Measurements from ENCODE around the gene TBXAS1.

The TBXAS1 gene

DNA sequence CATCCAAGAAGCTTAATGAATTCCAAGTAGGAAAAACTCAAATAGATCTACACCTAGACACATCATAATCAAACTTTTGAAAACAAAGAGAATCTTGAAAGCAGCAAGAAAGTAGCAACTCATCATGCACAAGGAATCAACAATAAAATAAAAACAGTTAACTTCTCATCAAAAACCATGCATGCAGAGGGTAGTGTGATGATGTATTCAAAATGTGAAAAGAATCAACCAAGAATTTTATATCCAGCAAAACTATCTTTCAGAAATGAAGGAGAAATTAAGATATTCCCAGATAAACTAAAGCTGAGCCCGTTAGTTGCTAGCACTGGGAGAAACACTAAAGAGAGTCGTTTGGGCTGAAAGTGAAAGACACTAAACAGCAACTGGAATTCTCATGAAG is 238.0 kb downstream of the TBXAS1 start:
- Histone ChIP-seq H3K4me3 (no peak overlapping the region), H3K9ac (ENCODE audit: insufficient read length) (no peak overlapping the region), H3K9me3 (ENCODE audit: low read depth, low read length) (no peaks in the 10 kb centered on the region), H3K27ac (no peak overlapping the region), H3K36me3 (ENCODE audit: insufficient read depth, low read length) (no peaks in the 10 kb centered on the region)
- DNase-seq (ENCODE audit: low read depth, low spot score) = no peak
- TF ChIP-seq EZH2 (IDR thresholded peaks at IDR 0.05) (no peak), POLR2AphosphoS5 (IDR thresholded peaks at IDR 0.05; ENCODE audit: borderline replicate concordance, low read depth, low read length) (no peak), FOXP2 (optimal IDR thresholded peaks at IDR 0.05; ENCODE audit: control extremely low read depth, extremely low read length, insufficient read depth) (no peak)

DNA sequence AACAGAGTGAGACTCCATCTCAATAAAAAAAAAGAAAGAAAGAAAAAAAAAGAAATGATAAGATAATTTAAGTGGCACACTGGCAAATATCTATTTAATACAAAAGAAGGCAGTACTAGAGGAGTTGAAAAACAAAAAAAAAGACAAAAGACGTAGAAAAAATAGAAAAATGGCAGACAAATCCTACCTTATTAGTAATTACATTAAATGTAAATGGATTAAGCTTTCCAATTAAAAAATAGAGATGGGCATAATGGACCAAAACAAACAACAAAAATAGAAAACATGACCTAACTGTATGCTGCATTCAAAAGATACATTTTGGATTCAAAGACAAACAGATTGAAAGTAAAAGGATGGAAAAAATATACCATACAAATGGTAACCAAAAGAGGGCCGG is 239.0 kb downstream of the TBXAS1 start:
- no peaks in the 10 kb centered on the region for H3K36me3 ChIP-seq (ENCODE audit: insufficient read depth, low read length)
- H3K4me3 ChIP-seq = no peak overlapping the region
- H3K9ac ChIP-seq (ENCODE audit: insufficient read length) = no peak overlapping the region
- no peak for DNase-seq (ENCODE audit: low read depth, low spot score)
- no peak for TF ChIP-seq POLR2AphosphoS5 (IDR thresholded peaks at IDR 0.05; ENCODE audit: borderline replicate concordance, low read depth, low read length)
- TF ChIP-seq FOXP2 (optimal IDR thresholded peaks at IDR 0.05; ENCODE audit: control extremely low read depth, extremely low read length, insufficient read depth) = no peak
- TF ChIP-seq EZH2 (IDR thresholded peaks at IDR 0.05) = no peak
- no peaks in the 10 kb centered on the region for H3K9me3 ChIP-seq (ENCODE audit: low read depth, low read length)
- no peak overlapping the region for H3K27ac ChIP-seq

- no peak for TF ChIP-seq EZH2 (IDR thresholded peaks at IDR 0.05)
- TF ChIP-seq FOXP2 (optimal IDR thresholded peaks at IDR 0.05; ENCODE audit: control extremely low read depth, extremely low read length, insufficient read depth) = no peak
- no peak for TF ChIP-seq POLR2AphosphoS5 (IDR thresholded peaks at IDR 0.05; ENCODE audit: borderline replicate concordance, low read depth, low read length)
- no peak for DNase-seq (ENCODE audit: low read depth, low spot score)
- Histone ChIP-seq H3K9me3 (ENCODE audit: low read depth, low read length) (no peaks in the 10 kb centered on the region), H3K36me3 (ENCODE audit: insufficient read depth, low read length) (no peaks in the 10 kb centered on the region), H3K4me3 (no peak overlapping the region), H3K27ac (no peak overlapping the region), H3K9ac (ENCODE audit: insufficient read length) (no peak overlapping the region)
These were observed 240.4 kb downstream of the TBXAS1 start for GRCh38 chr7:140069298-140069949.

Data from SK-N-MC (cell line).